Stimulated activated CD4-positive, alpha-beta T cell treated with anti-CD3 and anti-CD28 coated beads, Interleukin-1b, Interleukin-23, amount 100 ng/mL, for 4 hours (primary cell): ENCODE measurements around the gene GPR65.

Experiments used
- DNase-seq, 2 donors: peaks; one replicate each; pipeline ENCODE4 v3.0.0-alpha.2; 2020; ENCODE audit warnings: low read depth in 2 of 2

The GPR65 gene

GRCh38 chr14:88039197-88039596 lies 34.3 kb downstream of the GPR65 start:
- no peak for DNase-seq

DNA sequence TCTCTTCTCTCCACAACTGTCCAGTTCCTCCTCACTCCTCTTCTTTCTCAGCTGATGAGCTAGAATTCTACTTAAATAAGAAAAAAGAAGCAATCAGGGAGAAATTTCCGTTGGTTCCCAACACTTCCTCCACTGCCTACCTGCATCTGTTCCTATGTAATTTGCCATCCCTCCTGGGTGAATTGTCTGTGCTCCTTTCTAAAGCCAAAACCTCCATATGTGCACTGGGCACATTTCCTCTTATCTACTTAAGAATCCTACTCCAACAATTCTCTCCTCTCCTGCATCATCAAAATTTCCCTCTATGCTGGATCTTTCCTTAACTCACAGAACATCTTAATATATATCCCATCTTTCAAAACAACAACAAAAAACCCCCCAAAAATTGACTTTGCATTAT lies 35.2 kb downstream of the GPR65 start:
- DNase-seq, result no peak

GRCh38 chr14:88043529-88044443 lies 38.9 kb downstream of the GPR65 start:
- no peak for DNase-seq

- DNase-seq, result no peak
Observed at GRCh38 chr14:88044444-88044758, 39.5 kb downstream of the GPR65 start.

DNA sequence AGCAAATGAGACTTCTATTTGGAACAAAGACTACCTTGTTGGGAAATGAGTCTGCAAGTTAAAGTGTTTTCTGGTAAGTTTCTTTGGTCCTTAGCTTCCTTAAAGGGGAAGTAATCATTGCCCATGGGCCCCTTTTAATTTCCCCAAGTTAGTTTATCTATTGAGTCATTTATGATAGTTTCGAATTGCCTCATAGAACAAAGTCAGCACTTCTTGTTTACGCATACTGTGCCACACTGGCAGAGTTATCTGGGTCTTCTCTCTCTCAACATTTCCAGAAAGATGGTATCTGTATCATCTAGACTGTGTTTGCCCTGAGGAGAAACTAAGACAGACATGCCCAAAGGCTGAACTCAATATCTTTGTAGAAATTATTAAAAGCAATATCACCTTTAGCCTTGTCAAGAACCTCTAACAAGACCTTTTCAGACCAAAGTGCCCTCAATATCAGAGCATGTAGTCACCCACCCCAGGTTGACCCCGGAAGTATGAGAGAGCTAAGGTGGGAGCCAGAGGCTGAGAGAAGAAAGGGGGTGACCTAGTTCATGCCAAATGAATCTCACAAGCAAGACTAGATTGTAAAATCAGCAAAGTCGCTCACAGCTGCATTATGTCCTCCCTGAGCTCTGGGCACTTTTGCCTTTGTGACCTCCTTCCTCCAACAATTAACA lies 40.0 kb downstream of the GPR65 start:
- no peak for DNase-seq

- no peak for DNase-seq
Observed at GRCh38 chr14:88045705-88046104, 40.8 kb downstream of the GPR65 start.

DNA sequence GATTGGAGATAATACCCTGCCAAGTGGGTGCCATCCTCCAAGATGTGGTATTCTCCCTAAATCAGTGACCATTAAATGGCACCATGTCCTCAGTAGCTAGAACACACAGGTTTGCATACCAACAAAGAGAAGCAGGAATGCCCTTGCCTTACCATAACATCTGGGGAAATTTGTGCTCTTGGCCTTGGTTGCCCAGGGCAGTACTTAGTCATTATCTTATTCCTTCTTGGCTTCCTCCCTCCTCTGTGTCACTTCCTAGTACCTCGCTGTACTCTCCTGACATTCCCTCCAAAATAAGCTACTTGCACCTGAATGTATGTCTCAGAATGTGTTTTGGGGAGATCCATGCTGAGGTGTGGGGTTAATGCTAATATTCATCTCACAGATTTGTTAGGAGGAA lies 43.4 kb downstream of the GPR65 start:
- DNase-seq, result no peak

DNA sequence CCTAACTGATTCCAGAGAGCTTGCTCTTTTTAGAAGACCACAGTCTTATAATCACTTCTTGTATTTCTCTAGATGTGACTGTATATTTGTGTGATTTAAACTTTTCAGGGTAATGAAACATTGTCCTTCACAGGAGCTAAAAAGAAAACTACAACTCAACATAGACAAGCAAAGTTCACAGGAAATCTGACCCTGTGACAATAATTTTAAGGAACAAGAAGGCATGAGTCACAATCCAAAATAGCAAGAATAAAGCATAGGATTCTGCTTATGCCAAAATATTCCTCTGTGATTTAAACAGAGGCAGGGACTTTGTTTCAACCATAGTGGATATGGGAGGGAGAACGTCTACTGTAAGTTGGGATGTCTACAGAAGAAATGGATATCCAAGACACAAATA lies 44.3 kb downstream of the GPR65 start:
- no peak for DNase-seq

DNA sequence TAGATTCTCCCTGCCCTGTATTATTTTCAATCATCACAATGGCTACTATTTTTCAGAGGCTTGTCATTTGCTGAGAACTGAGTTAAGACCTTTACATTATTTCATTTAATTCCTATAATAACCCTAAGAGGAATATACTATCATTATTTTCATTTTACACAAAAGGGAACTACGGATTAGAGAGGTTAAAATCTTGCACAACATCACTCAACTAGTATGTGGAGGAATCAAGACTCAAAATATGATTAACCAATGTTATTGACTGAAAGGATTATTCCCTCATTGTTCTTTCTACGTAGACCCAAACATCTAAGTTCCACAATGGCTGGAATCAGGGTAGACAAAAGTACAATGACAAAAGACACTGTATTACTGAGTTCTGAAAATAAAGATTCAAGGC lies 45.0 kb downstream of the GPR65 start:
- DNase-seq, result no peak

DNA sequence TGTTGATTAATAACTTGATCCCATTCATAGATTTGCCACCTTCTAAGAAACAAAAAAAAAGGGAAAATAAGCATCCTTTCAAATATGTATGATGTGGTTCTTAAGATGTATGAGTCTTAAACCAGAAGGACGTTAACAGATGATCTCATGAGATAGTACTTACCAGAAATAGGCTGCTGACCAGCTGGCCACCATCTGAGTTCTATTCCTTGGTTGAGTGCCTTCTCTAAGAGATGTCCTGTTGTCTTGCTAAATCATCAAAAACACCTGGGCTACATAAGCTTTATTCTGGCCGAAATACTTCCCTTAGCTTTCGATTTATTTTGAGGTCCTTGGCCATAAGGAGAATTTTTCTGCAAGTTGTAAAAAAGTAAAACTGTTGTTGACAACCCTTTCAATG lies 55.6 kb downstream of the GPR65 start:
- DNase-seq, result no peak

DNA sequence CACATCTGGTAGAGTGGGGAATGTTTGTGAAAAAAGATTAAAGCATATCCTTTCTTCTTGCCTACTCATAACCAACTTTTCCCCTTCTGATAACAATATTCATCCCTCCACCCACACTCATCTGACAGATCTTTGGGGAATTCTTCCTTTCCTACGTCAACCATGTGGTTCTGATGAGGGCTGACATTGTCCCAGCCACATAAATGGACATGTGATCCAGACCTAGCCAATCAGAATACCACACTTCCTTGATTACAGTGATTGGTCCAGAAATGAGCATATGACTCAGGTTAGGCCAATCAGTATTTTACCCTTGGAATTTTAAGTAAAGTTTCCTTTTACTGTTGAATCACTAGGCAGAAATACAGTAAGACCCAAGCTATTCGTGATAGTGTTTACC lies 58.9 kb downstream of the GPR65 start:
- no peak for DNase-seq
